Stimulated activated naive CD8-positive, alpha-beta T cell treated with anti-CD3 and anti-CD28 coated beads, Interleukin-15, amount 100 ng/mL, for 72 hours (primary cell): ENCODE measurements around the gene DEDD2.

Experiments used
- ATAC-seq: fragments of 150-1000 bp; cut with Tn5 transposase; 2 replicates; pipeline ENCODE4 v1.10.0; 2021; ENCODE audit warnings: mild to moderate bottlenecking, moderate library complexity
- DNase-seq, 2 donors: peaks; one replicate each; pipeline ENCODE4 v3.0.0; 2021 to 2022
- H3K27ac Mint-ChIP-seq, 2 donors: one replicate each; pipeline ENCODE4 v1.8.0; 2022; ENCODE audit warnings: mild to moderate bottlenecking in 2 of 2, mixed read lengths in 2 of 2, moderate library complexity in 2 of 2
- H3K27me3 Mint-ChIP-seq: one replicate; pipeline ENCODE4 v1.8.0; 2022; ENCODE audit warnings: mixed read lengths
- H3K4me1 Mint-ChIP-seq: one replicate; pipeline ENCODE4 v1.8.0; 2022; ENCODE audit warnings: mild to moderate bottlenecking, mixed read lengths
- H3K4me3 Mint-ChIP-seq, 2 donors: one replicate each; pipeline ENCODE4 v1.8.0; 2022; ENCODE audit warnings: mild to moderate bottlenecking in 2 of 2, mixed read lengths in 2 of 2, moderate library complexity in 1 of 2
- H3K9me3 Mint-ChIP-seq, 2 donors: one replicate each; pipeline ENCODE4 v1.8.0; 2022; ENCODE audit warnings: mixed read lengths in 2 of 2

Gene DEDD2

GRCh38 chr19:42219812-42220750 lies 2.6 kb upstream of the DEDD2 start, which contains the start of gene ZNF526:
Gene ZNF526, plus strand, starts transcription at chr19:42220312. Its CDS starts 4,092 bp downstream, at chr19:42224404.
- Mint-ChIP-seq H3K27me3 (no peaks in the 10 kb centered on the region), H3K9me3 (no peaks in the 10 kb centered on the region), H3K4me1 (peaks cover 64% of the 10 kb centered on the region), H3K4me3 (peak within 1 kb of the TSS; percentile 92 to 93), H3K27ac (peak within 1 kb of the TSS; percentile 92 to 95)
- ATAC-seq, result peak; percentile 90
- peak; percentile 97 to 98 for DNase-seq

- Mint-ChIP-seq H3K27me3 (no peaks in the 10 kb centered on the region), H3K9me3 (no peaks in the 10 kb centered on the region), H3K4me1 (peaks cover 75% of the 10 kb centered on the region), H3K4me3 (peak overlapping the region; percentile 92 to 93), H3K27ac (peak overlapping the region; percentile 98 to 99)
- ATAC-seq, result peak; percentile 1
- DNase-seq, result peak; percentile 46 to 49
These were observed 591 bp downstream of the DEDD2 start for GRCh38 chr19:42216653-42217519.

- H3K9me3 Mint-ChIP-seq, result no peaks in the 10 kb centered on the region
- peaks cover 67% of the 10 kb centered on the region for H3K4me1 Mint-ChIP-seq
- DNase-seq (no peak), ATAC-seq (no peak)
- H3K27ac Mint-ChIP-seq, result peak overlapping the region; percentile 29 to 52
- H3K27me3 Mint-ChIP-seq, result no peaks in the 10 kb centered on the region
- H3K4me3 Mint-ChIP-seq, result peak overlapping the region in 1 of 2 donors; percentile 93
These were observed 2.5 kb downstream of the DEDD2 start for GRCh38 chr19:42214810-42215485.

- no peak for DNase-seq
- no peaks in the 10 kb centered on the region for H3K9me3 Mint-ChIP-seq
- no peaks in the 10 kb centered on the region for H3K27me3 Mint-ChIP-seq
- peak overlapping the region in 1 of 2 donors; percentile 72 for H3K27ac Mint-ChIP-seq
- ATAC-seq, result no peak
- H3K4me1 Mint-ChIP-seq, result peaks cover 59% of the 10 kb centered on the region
- H3K4me3 Mint-ChIP-seq, result no peak overlapping the region
These were observed 4.6 kb downstream of the DEDD2 start for GRCh38 chr19:42212886-42213285.

- no peak for ATAC-seq
- no peaks in the 10 kb centered on the region for H3K27me3 Mint-ChIP-seq
These were observed 8.9 kb downstream of the DEDD2 start for GRCh38 chr19:42208612-42209011.

GRCh38 chr19:42207767-42208271 lies 9.7 kb downstream of the DEDD2 start:
- Mint-ChIP-seq H3K4me3 (peak overlapping the region; percentile 23 to 64), H3K9me3 (no peaks in the 10 kb centered on the region), H3K27me3 (no peaks in the 10 kb centered on the region), H3K27ac (peak overlapping the region; percentile 86 to 95), H3K4me1 (peaks cover 56% of the 10 kb centered on the region)
- no peak for DNase-seq
- ATAC-seq, result no peak

More at GRCh38 chr19:42208612-42209011, 8.9 kb downstream of the DEDD2 start:
- DNase-seq, result no peak
- Mint-ChIP-seq H3K9me3 (no peaks in the 10 kb centered on the region), H3K4me3 (no peak overlapping the region), H3K4me1 (peaks cover 56% of the 10 kb centered on the region), H3K27ac (peak overlapping the region in 1 of 2 donors; percentile 65)

GRCh38 chr19:42206871-42207755 lies 10.4 kb downstream of the DEDD2 start:
- Mint-ChIP-seq H3K9me3 (no peaks in the 10 kb centered on the region), H3K4me1 (peaks cover 57% of the 10 kb centered on the region), H3K4me3 (no peak overlapping the region), H3K27me3 (no peaks in the 10 kb centered on the region), H3K27ac (peak overlapping the region; percentile 86 to 95)
- ATAC-seq (no peak), DNase-seq (no peak)

GRCh38 chr19:42204664-42205063 lies 12.8 kb downstream of the DEDD2 start:
- no peaks in the 10 kb centered on the region for H3K9me3 Mint-ChIP-seq
- DNase-seq, result no peak
- no peaks in the 10 kb centered on the region for H3K27me3 Mint-ChIP-seq
- no peak overlapping the region for H3K27ac Mint-ChIP-seq
- no peak overlapping the region for H3K4me3 Mint-ChIP-seq
- H3K4me1 Mint-ChIP-seq, result peaks cover 81% of the 10 kb centered on the region
- no peak for ATAC-seq

- peak overlapping the region in 1 of 2 donors; percentile 57 for H3K27ac Mint-ChIP-seq
- no peak overlapping the region for H3K4me3 Mint-ChIP-seq
- no peak for DNase-seq
- ATAC-seq, result no peak
- H3K27me3 Mint-ChIP-seq, result no peaks in the 10 kb centered on the region
- H3K4me1 Mint-ChIP-seq, result peaks cover 90% of the 10 kb centered on the region
- no peaks in the 10 kb centered on the region for H3K9me3 Mint-ChIP-seq
These were observed 13.8 kb downstream of the DEDD2 start for GRCh38 chr19:42203700-42204099.

GRCh38 chr19:42202290-42202880 lies 15.1 kb downstream of the DEDD2 start:
- Mint-ChIP-seq H3K9me3 (no peaks in the 10 kb centered on the region), H3K27me3 (no peaks in the 10 kb centered on the region), H3K4me1 (peaks cover 88% of the 10 kb centered on the region), H3K4me3 (peak overlapping the region; percentile 66 to 79), H3K27ac (peak overlapping the region; percentile 54 to 96)
- ATAC-seq (no peak), DNase-seq (no peak)

- ATAC-seq (peak; percentile 67), DNase-seq (peak in 1 of 2 donors; percentile 72)
- H3K9me3 Mint-ChIP-seq, result no peaks in the 10 kb centered on the region
These were observed 15.8 kb downstream of the DEDD2 start for GRCh38 chr19:42201489-42202289.

GRCh38 chr19:42200116-42200715 lies 17.3 kb downstream of the DEDD2 start:
- Mint-ChIP-seq H3K27me3 (no peaks in the 10 kb centered on the region), H3K4me3 (peak overlapping the region; percentile 79 to 83), H3K4me1 (peaks cover 91% of the 10 kb centered on the region), H3K27ac (peak overlapping the region; percentile 63 to 72), H3K9me3 (no peaks in the 10 kb centered on the region)
- DNase-seq (no peak), ATAC-seq (no peak)

More at GRCh38 chr19:42201489-42202289, 15.8 kb downstream of the DEDD2 start:
- Mint-ChIP-seq H3K4me3 (peak overlapping the region; percentile 66 to 79), H3K27ac (peak overlapping the region; percentile 94 to 96), H3K27me3 (no peaks in the 10 kb centered on the region), H3K4me1 (peaks cover 88% of the 10 kb centered on the region)
